GM21529 (cell line): Measurements from ENCODE around the gene RILPL1.
"Not testable (repeated sequence)": the region's sequence is repeated elsewhere in the genome, so short reads cannot be mapped to it uniquely, and the experiment has no call there.

Source experiments
- ATAC-seq: cut with Tn5 transposase; IDR thresholded peaks from one replicate; pipeline ENCODE4 v1.9.1; 2021; ENCODE audit not compliant: unreplicated experiment

Gene RILPL1

DNA sequence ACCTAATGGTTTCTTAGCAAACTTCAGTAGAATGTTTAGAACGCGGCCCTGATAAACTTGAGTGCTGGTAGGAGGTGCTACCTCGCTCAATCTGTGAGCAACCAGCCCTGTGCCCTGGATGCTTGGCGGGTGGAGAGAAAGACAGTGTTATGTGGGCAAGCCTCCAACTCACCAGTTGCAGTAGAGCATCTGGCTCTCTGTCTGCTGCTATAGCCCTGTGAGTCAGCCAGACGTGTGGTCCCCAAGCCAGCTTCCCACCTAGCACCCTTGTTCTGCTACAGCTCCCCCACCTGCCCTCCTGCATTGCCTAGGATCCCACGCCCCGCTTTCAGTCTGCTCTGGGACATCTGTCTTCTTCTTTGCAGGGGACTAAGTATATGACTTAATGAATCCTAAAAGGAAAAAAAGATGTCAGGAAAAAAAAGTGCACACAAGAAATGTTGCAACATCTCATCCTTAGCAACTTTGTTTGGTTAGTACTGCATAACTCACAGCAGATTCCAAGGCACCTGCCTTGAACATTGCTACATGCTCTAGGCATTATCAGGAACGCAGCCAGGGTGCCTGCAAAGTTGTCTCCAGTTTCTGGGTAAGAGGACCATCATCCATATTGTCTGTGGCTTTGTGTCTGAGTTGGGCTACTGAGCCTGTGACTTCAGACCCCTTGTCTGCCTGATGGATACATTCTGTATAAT is 62.0 kb downstream of the RILPL1 start:
- no peak for ATAC-seq

DNA sequence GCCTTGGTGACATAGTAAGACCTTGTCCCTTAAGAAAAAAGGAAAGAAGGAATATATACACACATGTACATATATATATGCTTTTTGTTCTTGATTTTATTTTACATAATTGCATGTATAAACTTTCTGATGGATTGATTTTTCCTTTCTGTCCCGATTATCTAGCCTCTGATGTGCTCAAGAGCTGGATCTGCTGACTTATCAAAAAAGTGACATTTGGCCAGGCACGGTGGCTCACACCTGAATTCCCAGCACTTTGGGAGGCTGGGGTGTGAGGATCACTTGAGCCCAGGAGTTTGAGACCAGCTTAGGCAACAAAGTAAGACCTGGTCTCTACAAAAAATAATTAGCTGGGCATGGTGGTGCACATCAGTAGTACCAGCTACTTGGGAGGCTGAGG is 63.5 kb downstream of the RILPL1 start:
- no peak for ATAC-seq

DNA sequence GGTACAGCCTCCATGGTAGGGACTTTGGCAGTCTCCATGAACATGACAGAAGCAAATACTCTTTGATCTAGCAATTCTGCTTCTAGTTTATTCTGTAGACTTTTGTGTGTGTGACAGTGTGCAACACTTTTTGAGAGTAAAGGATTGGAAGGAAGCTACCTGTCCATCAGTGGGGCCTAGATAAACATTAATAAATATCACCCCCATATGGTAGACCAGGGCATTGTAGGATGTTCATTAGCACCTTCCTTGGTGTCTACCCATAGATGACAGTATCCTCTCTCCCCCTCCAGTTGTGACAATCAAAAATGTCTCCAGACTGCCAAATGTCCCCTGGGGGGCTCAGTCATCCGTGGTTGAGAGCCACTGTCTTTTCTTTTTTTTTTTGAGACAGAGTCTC is 64.7 kb downstream of the RILPL1 start:
- no peak for ATAC-seq

DNA sequence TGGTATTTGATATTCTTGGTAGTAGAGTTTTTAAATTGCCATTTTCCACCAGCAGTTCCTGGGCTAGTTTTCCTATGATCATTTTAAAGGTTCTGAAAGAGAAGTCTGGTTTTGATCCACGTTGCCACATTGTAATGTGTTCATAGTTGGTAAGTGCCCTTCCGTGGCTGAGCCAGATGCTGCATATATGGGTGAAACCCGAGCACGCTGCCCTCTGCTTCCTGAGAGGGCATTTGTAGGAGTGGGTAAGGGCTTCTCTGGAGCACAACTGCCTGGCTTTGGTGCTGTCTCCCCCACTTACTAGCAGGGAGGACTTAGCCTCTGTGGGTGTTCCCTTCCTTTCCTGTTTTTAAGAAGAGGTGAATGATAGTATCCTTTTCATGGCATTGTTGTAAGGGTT is 68.4 kb downstream of the RILPL1 start:
- no peak for ATAC-seq

DNA sequence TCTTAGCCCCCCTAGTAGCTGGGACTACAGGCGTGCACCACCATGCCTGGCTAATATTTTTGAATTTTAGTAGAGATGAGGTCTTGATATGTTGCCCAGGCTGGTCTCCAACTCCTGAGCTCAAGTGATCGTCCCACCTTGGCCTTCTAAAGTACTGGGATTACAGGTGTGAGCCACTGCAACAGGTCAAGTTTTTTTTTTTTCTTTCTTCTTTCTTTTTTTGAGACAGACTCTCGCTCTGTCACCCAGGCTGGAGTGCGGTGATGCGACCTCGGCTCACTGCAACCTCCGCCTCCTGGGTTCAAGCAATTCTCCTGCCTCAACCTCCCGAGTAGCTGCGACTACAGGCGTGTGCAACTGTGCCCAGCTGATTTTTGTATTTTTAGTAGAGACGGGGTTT is 70.3 kb downstream of the RILPL1 start:
- ATAC-seq = not testable (repeated sequence)

DNA sequence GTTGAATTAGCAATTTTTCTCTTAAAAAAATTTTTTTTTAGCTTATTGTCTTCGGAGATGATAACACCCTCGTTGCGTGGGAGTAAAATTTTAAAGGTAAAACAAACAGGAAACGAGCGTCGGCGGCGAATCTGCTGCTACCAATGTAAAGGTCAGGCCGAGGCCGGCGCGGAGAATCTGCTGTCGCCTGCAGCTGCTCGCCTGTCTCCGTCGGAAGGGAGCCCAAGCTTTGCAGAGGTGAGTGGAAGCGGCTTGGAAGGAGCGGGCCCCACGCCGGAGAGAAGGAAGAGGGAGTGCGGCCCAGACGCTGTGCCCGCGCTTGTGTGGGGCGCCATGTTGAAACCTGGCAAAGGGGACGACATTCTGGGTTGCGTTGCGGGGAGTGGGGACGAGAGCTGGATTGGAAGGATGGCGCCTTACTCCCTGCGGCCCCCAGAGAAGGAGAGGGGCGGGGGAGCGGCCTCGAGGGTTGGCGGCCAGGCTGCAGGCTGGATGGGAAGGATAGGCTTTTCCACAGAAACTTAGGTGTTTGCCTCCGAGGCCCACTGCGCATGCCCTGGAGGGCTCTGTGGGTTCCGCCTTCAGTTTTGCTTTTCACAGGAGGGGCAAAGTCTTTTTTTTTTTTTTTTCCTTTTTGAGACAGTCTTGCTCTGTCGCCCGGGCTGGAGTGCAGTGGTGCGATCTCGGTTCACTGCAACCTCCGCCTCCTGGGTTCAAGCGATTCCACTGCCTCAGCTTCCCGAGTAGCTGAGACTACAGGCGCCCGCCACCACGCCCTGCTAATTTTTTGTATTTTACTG is 75.3 kb downstream of the RILPL1 start, which contains the start of gene SNRNP35:
Gene SNRNP35 (plus strand): TSS at position 160 of the 800 bp plus-strand sequence. CDS start 7,402 bp downstream, outside the sequence.
- ATAC-seq = peak; percentile 54

DNA sequence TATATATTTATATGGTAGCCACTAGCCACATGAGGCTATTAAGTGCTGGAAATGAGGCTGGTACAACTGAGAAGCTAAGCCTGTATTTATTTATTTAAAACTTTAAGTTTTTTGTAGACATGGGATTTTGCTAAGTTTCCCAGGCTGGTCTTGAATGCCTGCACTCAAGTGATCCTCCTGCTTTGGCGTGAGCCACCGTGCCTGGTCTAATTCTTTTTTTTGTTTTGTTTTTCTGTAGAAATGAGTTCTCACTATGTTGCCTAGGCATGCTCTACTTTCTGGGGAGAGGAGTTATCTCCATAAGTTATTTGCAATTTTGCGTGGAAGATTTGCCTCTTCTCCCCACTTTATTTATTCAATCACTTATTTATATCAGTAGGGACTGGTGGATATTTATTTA is 80.4 kb downstream of the RILPL1 start:
- ATAC-seq = no peak

DNA sequence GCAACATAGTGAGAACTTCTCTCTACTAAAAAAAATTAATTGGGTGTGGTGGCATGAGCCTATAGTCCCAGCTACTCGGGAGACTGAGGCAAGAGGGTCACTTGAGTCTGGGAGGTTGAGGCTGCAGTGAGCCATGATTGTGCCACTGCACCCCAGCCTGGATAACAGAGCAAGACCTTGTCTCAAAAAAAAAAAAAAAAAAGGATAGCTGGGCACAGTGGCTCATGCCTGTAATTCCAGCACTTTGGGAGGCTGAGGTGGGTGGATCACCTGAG is 81.3 kb downstream of the RILPL1 start:
- ATAC-seq = not testable (repeated sequence)

DNA sequence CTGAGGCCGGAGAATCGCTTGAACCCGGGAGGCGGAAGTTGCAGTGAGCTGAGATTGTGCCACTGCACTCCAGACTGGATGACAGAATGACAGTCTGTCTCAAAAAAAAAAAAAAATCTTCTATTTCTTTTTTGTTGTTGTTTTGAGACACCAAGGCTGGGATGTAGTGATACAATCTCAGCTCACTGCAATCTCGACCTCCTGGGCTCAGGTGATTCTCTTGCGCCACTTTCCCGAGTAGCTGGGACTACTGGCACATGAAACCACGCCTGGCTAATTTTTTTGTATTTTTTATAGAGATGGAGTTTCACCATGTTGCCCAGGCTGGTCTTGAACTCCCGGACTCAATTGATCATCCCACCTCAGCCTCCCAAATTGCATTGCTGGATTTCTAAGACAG is 82.9 kb downstream of the RILPL1 start:
- ATAC-seq = no peak

DNA sequence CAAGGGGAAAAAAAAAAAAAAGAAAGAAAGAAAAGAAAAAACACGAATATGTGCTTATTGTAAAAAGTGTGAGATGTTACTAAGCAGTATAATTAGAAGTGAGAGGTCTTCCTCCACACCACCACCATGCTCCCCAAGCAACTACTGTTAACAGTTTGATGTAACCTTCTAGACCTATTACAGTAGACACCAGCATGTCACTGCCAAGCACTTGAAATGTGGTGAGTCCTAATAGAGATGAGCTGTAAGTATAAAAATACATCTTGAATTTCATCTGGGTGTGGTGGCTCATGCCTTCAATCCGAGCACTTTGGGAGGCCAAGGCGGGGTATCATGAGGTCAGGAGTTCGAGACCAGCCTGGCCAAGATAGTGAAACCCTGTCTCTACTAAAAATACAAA is 83.7 kb downstream of the RILPL1 start:
- no peak for ATAC-seq

DNA sequence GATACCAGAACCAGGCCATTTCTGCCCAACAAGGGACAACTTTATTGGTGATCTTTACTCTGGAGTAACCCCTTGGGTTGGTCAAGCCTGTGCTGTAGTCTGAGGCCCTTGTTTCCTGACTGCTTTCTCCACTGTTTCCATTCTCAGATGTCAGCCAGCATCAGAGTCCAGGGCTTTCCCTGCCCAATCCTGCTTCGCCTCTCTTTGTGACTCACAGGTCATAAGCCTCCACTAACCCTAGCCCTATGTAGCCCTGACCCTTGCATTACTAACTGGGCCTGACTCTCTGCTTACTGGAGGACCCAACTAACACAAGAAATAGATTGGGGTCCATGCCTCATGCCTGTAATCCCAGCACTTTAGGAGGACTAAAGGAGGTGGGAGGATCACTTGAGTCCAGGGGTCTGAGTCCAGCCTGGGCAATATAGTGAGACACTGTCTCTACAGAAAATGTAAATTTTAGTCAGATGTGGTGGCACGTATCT is 84.2 kb downstream of the RILPL1 start:
- ATAC-seq = no peak

DNA sequence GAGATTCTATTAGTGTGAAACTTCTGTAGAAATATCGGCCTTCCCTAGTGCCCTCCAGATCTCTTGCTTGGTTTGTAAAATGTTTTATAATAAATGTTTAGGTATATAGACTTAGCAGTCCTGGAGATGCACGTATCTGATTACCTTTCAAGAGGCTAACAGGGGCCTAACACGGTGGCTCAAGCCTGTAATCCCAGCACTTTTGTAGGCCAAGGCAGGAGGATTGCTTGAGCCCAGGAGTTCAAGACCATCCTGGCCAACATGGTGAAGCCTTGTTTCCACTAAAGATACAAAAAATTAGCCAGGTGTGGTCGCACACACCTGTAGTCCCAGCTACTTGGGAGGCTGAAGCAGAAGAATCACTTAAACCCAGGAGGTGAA is 87.2 kb downstream of the RILPL1 start:
- ATAC-seq = no peak

DNA sequence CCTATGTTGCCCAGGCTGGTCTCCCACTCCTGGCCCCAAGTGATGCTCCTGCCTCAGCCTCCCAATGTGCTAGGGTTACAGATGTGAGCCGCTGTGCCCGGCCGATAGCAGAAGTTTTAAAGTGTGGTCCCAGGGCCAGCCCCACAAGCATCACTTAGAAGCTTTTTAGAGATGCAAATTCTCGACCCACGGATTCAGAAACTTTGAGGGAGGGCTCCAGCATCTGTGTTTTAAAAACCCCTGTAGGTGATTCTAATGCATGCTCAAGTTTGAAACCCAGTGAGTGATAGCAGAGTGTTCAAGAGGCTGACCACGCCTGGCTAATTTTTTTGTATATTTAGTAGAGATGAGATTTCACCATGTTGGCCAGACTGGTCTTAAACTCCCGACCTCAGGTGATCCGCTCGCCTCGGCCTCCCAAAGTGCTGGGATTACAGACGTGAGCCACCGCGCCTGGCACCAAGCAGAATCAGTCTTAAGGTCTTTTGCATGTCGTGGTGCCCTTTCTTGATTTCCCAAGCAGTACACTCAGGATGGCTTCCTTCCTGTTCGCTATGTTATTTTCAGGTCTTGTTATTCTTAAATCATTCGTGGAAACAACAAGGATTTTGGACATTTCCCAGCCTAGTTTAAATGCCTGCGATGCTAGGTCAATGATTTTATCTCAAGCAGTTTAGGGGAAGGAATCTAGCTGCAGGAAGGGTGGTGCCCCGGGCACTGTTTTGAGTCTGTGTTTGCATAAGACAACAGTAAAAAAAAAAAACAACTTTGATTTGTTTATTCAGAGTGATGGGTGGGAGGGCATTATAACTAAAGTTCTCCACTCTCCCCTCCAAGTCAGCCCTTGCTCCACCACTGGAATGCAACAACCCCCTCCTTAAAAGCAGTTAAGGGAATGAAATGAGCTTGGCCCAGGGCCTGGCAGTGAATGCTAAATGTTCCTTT is 87.9 kb downstream of the RILPL1 start:
- no peak for ATAC-seq

DNA sequence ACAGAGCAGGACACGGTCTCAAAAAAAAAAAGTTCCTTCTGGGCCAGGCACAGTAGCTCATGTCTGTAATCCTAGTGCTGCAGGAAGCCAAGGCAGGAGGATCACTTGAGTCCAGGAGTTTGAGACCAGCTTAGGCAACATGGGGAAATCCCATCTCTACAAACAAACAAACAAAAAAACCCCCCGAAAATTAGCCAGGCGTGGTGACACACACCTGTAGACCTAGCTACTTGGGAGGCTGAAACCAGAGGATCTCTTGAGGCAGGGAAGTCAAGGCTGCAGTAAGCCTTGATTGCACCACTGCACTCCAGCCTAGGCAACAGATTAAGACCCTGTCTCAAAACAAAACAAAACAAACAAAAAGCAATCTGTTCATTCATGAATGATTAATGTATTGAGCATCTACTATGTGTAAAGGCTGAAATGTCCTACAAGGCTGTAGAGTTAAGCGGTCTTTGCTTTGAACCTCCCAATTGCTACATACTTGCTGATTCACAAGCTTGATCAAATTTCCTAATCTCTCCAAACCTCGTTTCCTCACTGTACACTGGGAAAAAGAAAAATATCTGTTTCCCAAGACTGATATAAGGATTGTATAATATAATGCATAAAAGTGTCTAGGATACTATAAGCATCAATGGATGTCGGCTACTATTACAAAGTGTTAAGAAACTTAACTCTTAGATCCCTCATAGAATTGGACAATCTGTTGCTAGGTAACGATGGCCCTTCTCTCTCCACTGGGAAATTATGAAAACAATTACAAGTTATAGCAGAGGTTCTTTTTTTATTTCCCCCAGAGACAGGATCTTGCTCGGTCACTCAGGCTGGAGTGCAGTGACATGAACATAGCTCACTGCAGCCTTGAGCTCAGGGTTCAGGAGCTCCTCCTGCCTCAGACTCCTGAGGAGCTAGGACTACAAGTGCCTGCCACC is 89.2 kb downstream of the RILPL1 start:
- ATAC-seq = no peak

DNA sequence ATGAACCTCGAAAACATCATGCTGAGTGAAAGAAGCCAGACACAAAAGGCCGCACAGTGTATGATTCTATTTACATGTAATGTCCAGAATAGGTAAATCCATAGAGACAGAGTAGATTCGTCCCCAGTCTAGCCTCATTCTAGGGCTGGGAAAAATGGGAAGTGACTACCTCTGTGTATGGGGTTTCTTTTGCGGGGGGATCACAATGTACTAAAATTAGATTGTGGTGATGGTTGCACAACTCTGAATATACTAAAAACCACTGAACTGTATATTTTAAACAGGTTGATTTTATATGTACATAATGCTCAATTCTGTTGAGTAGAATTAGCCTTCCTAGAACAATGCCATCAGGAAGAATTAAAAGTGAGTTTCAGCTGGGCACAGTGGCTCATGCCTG is 90.7 kb downstream of the RILPL1 start:
- ATAC-seq = no peak

DNA sequence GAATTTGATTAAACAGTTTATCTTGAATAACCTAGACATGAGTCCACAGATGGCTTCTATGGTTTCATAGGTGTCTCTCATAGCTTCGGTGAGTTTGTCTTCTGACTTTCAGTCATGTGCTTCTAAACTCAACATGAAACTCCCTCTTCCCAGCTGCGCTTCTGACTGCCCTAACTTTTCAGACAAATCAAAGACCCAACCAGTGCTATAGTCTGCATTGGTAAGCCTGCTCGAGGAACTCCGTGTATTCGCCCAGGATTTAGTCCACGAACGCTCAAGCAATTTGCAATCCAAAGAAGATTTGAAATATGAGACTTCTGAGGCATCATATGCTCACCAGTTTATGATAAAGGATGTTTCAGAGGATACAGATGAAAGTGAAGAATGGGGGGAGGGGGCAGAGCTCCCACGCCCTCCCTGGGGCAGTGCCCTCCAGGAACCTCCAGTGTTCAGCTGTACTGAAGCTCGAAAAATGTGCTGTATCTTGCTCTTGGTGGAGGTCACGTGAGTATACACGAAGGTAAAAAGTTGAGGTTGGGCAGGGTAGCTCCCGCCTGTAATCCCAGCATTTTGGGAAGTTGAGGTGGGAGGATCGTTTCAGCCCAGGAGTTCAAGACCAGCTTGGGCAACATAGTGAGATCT is 91.9 kb downstream of the RILPL1 start:
- peak; percentile 59 for ATAC-seq

DNA sequence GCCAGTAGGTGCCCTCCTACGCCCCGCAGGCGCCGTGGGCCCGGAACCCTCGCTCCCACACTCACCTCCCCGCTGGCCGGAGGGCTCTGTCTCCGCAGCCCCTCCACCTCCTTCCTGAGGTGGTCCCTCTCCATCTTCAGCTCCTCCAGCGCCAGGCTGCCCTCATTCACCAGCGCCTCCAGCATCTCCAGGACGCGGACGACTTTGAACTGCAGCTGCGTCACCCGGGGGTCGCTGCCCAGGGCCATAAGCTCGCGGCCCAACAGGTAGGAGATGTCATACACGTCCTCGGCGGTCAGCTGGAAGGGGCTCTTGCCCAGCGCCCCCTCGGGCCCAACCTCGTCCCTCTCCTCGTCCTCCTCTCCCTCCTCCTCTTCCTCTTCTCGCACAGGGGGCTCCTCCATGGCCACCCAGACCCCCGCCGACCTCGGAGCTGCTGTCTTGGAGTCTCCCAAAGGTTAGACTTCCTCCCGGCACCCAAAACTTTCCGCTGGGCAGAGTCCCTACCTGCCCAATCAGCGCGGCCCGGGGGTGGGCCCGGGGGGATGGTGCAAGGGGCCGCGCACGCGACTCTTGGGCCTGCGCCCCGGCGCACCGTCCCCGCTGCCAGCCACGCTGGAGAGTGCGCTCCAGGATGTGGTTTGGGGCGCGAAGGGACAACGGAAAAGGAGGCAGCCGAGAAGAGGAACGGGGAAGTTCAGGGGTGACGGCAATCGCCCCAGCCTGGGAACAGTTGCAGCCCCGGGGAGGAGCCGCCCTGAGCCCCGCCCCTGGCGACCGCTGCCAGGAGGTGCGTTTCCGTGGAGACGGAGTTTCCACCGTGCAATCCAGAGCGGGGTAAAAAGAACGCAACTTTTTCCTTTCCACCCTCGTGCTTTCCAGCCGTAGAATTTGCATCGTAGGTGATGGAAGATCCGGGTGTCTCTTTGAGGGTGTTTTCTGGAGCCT is 97.2 kb downstream of the RILPL1 start, which contains the start of gene RILPL2:
Gene RILPL2 (minus strand): TSS at position 668 of the 948 bp plus-strand sequence. CDS start 264 bp downstream, at position 404.
- peak; percentile 74 for ATAC-seq

DNA sequence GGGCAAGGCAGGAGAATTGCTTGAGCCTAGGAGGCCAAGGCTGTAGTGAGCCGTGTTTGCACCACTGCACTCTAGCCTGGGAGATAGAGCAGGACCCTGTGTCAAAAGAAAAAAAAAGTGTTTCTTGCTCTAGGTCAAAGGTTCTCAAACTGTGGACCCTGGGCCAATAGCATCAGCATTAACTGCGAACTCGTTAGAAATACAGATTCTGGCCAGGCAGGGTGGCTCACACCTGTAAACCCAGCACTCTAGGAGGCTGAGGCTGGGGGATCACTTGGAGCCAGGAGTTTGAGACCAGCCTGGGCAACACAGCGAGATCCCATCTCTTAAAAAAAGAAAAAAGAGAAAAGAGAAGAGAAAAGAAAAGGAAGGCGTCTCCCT is 97.9 kb downstream of the RILPL1 start:
- no peak for ATAC-seq

DNA sequence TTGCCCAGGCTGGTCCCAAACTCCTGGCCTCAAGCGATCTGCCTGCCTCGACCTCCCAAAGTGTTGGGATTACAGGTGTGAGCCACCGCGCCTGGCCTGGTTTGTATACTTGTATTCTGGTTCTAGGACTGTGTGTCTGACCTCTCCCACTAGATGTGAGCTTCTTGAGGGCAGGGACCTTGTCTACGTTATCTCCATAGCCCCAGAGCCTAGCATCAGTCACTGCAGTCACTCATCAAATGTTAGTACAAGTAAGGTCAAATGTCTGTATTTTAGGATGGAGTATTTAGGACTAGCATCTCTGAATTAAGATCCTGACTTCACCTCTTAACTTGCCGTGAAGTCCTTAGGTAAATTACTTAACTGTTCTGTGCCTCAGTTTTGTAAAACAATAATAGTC is 99.9 kb downstream of the RILPL1 start:
- ATAC-seq = no peak
